CD4-positive, alpha-beta T cell treated with Interleukin-6 for 4 hours (primary cell): ENCODE results near the gene IBA57.
"Not testable (repeated sequence)": the region's sequence is repeated elsewhere in the genome, so short reads cannot be mapped to it uniquely, and the experiment has no call there.

ENCODE experiments used
- DNase-seq: peaks from one replicate; pipeline ENCODE4 v3.0.0-alpha.2; 2020; ENCODE audit warnings: mixed read lengths

The IBA57 gene

DNA sequence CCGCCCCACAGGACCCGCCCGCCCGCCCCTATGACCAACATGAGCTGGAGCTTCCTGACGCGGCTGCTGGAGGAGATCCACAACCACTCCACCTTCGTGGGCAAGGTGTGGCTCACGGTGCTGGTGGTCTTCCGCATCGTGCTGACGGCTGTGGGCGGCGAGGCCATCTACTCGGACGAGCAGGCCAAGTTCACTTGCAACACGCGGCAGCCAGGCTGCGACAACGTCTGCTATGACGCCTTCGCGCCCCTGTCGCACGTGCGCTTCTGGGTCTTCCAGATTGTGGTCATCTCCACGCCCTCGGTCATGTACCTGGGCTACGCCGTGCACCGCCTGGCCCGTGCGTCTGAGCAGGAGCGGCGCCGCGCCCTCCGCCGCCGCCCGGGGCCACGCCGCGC, 7.9 kb upstream of the IBA57 start:
- no peak for DNase-seq

DNA sequence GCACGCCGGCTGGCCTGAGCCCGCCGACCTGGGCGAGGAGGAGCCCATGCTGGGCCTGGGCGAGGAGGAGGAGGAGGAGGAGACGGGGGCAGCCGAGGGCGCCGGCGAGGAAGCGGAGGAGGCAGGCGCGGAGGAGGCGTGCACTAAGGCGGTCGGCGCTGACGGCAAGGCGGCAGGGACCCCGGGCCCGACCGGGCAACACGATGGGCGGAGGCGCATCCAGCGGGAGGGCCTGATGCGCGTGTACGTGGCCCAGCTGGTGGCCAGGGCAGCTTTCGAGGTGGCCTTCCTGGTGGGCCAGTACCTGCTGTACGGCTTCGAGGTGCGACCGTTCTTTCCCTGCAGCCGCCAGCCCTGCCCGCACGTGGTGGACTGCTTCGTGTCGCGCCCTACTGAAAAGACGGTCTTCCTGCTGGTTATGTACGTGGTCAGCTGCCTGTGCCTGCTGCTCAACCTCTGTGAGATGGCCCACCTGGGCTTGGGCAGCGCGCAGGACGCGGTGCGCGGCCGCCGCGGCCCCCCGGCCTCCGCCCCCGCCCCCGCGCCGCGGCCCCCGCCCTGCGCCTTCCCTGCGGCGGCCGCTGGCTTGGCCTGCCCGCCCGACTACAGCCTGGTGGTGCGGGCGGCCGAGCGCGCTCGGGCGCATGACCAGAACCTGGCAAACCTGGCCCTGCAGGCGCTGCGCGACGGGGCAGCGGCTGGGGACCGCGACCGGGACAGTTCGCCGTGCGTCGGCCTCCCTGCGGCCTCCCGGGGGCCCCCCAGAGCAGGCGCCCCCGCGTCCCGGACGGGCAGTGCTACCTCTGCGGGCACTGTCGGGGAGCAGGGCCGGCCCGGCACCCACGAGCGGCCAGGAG, 7.2 kb upstream of the IBA57 start:
- no peak for DNase-seq

DNA sequence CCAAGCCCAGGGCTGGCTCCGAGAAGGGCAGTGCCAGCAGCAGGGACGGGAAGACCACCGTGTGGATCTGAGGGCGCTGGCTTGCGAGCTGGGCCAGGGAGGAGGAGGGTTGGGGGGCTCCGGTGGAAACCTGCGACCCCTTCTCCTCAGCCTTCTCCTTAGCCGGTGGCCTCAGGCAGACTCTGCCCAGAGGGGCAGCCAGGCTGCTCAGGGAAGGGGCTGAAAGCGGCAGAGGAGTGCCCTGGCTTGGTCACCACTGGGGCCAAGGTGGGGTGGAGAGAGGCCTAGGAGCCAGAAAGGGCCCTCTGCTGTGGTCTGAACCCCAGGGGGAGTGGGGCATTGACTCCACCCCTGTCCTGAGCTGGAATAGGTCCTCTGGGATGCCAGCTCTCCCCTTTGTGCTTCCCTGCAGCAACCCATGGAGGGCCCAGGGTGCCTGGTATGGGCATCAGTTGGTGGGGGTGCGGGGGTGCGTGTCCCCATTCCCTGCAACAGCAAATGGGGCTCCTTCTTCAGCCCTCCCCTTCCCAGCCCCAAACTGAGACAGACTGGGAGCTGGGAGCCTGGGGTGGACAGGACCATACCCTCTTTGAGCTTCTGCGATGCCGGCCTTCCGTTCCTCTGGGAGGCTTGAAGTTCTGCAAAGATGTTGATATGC, 6.5 kb upstream of the IBA57 start:
- no peak for DNase-seq

DNA sequence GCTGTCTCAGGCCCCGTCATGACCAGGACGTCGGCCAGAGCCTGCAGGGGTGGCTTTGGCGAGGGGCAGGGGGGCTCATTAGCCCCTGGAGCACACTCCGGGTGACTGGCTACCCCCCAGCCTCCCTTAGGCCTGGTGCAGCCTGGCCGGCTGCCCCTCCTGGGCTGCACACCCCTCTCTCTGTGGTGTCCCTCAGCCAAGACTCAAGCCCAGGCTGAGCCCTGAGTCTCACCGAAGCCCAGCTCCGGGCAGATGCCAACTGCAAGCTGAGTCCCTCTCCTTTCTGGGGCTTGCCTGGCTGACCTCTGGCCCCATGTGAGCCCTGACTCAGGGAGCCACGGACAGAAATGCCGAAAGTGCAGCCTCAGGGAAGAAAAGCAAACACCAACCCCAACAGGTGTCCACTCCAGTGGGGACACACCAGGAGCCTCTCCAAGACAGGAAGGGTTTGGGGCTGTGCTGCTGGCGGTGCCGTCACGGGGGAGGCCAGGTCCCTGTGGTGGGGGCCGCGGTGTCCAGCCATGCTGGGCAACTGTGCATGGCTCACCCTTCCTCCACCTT, 5.3 kb upstream of the IBA57 start:
- DNase-seq = no peak

DNA sequence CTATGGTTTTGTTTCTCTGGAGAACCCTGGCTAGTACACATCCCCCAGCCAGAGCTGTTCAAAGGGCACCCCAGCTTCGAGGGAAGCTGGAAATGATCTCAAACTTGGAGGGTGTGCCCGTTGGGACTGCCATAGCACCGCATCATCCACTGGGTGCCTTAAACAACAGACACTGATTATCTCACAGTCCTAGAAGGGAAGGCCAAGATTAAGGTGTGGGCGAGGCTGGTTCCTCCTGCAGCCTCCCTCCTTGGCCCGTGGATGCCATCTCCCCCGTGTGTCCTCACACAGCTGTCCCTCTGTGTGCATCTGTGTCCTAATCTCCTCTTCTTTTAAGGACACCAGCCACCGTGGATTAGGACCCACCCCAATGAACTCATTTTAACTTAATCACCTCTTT, 4.2 kb upstream of the IBA57 start:
- DNase-seq = no peak

DNA sequence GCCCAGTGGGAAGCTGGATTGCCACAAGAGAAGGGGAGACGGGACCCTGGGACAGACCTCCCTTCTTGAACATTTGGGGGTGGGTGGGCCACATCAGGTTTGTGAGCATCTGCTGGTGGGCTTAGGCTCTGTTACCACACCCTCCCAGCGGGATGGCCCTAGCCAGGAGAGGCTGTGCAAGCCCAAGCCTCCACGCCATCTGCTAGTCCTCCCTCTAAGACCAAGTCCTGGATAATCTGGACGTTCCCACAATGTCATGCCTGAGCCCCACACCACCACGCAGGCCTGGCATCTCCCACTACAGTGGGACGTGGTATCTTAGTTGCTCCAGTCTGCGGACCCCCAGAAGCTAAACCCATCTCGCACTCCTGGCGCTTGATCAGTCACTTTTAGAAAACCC, 3.7 kb upstream of the IBA57 start:
- DNase-seq = no peak

DNA sequence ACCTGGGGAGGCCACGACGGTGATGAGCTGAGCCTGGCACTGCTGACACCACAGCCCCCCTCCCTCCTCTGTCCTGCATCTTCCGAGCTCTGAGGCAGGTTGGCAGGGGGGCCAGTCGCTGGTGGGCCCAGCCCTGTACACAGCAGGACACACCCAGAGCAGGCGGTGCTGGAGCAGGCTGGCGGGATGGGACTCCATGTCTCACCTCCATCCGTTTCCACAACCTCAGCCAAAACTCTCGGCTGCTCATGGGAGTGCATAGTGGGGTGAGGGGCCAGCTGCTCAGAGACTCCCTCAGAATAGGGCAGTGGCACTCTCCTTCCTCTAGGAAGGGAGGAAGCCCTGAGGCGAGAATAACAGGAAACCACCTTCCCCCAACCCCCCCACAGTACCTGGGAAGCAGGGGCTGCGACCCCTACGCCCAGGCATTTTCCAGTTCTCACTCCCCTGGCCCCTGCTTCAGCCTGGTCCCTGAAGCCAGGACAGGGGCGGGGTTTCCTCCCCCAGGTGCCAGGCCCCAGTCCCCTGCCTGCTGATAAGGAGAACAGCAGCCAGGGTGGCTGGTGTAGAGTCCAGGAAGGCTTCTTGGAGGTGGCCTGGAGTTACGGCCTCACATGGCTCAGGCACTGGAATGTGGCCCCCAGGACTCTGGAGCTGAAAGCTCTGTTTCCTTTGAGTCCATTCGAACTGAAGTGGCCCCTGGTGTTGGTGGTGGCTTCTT, 3.2 kb upstream of the IBA57 start:
- DNase-seq = no peak

DNA sequence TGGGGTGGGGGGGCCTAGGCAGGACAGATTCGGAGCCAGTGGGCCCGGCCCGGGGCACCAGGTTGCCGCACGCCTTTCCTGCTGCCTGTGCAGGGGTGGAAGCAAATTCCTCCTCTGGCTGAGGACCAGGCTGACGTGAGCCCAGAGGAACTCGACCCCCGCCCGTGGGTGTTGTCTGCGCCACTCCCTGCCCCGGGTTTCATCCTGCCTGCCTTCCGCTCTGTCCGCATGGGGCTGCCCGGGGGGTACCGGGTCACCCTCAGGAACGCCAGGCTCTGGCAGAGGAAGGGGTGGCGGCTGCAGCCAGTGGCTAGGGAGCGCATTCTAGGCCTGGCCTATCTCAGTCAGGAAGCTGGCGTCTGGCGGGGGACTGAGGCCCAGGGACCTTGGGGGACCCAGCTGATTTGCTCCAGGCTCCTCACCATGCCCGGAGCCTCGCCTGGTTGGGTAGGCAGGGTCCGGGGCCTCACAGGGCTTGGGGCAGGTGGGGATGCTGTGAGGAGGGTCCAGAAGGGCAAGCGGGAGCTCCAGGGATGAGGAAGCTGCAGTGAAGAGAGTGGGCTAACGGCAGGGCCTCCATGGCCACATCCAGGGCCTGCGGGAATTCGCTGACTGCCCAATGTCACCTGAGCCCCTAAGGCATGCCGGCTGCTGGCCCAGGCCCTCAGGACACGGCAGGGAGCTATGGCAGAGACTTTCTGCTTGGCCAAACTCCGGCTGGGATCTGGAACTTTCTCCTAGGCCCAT, 2.4 kb upstream of the IBA57 start:
- DNase-seq = no peak

DNA sequence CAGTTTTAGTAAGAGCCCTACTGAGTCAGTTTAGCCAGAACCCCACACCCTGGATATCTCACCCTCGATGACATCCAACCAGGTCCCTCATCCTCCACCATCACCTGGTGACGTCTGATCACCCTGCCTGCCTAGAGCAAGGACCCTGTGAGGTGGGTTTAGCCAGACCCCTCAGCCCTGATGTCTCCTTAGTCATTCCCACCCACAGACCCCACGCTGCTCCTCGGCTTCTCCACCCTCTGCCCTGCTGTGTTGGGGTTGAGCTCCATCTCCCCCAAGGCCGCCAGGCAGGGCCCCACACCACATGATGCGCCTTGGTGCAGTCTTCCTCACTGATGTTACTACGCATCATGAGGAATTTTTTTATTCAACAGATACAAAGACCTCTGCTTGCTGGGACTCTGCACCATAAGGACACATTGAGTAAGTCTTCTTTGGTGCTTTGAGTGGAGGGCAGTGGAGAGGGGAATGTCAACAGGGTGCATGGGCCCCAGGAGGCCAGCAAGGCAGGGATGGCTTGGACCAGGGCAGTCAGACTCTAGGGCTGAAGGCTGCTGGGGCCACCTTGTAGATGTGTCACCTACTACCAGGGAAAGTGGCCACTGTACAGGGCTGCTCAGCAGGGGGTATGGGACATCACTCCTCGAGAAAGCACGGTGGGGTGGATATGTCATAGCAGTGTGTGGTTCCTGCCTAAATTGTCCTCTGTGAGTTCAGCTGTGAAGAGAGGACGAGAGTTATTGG, 1.7 kb upstream of the IBA57 start:
- no peak for DNase-seq

DNA sequence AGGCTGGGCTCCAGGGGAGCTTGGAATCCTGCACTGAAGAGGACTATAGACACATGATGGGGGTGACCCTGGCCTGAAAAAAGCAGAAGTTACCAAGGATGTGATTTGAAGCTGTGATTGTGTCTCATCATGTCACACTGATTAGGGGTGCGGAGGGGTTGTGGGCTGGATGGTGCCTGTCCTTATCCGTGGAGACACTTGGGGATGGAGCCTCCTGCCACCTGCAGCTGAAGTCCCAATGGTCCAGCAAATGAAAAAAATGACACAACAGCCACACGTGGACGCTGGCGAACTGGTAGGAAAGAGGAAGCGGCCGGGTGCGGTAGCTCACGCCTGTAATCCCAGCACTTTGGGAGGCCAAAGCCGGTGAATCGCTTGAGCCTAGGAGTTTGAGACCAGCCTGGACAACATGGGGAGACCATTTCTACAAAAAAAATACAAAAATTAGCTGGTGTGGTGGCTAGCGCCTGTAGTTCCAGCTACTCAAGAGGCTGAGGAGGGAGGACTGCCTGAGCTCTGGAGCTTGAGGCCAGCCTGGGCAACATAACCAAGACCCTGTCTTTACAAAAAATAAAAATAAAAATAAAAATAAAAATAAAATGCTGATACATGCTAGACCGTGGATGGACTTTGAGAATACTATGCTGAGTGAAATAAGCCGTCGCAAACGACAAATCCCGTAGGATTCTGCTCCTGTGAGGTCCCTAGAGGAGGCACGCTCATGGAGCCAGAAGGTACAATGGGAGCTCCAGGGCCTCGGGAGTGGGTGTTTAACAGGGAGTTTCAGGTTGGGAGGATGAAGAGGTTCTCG, 838 bp upstream of the IBA57 start:
- no peak for DNase-seq

DNA sequence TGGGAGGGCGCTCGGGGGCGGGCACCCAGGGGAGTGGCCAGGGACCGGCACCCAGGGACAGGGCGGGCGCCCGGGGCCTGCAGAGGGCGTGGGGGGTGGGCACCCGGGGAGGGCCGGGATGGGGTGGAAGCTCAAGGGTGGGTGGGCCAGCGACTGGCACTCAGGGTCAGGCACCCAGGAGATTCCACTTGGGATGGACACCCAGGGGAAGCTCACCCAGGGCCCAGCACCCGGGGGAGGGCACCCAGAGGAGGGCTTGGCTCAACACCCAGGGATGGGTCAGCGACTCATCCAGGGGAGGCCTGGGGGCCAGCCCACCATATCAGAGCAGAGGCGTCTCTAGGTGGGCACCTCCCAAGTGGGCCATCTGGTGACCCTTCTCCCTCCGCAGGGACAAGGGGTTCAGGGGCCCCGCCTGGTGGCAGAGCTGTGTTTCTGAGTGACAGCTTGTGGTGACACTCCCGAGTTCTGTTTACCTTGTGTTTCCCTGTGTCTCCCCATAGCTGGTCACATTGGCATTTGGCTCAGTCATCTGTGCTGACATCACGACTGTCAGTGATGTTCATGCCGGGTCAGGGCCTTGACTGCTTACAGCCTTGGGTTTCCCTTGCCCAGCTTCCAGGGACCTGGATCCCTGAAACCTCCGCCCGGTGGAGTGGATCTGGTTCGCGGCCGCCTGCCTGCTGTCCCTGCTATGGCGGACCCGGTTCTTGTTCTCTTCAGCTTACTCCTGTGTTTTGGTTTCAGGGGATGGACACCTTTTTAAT, 749 bp downstream of the IBA57 start:
- DNase-seq = peak; percentile 65

DNA sequence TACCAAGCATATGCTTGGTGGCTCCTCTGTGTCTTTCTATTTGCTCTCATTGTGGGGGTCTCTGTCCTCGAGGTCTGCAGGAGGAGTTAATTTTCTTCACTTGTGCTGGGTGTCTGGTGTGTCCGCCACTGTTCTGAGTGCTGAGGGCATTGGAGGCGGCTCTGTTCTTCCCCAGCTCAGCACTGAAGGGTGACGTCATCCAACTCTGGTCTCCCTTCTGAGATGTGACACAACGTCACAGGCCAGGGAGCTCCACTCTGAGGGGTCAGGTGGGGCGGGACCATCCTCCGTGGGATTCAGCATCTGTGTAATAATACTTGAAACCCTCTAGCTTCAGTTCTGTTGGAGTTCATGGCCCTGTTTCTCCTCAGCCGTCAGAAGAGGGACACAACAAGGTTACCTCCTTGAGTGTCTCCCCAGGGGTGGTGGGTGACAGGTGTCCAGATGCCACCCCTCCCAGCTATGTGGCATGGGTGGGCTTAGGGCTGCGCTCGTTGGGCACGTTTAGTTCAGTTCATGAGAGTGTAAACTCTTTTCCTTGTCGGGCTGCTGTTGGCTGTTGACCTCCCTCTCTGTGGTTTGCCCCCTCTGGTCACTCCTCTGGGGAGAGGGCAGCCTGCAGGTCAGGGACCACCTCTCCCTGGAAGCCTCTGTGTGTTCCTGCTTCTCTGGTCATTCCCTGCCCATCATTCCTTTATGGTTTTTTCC, 3.1 kb downstream of the IBA57 start:
- no peak for DNase-seq

DNA sequence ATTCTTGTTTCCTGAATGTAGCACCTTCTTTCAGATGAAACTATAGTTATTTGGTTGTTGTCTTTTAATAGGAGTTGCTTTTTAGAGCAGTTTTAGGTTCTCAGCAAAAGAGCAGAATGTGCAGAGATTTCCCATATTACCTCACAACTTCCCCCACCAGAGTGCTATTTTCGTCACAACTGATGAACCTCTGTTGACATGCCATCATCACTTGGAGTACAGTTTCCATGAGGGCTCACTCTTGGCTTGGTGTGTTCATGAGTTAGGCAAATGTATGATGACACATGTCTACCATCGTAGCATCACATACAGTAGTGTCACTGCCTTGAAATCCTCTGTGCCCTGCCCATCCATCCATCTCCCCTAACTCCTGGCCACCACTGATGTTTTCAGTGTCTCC, 3.7 kb downstream of the IBA57 start:
- DNase-seq = no peak

DNA sequence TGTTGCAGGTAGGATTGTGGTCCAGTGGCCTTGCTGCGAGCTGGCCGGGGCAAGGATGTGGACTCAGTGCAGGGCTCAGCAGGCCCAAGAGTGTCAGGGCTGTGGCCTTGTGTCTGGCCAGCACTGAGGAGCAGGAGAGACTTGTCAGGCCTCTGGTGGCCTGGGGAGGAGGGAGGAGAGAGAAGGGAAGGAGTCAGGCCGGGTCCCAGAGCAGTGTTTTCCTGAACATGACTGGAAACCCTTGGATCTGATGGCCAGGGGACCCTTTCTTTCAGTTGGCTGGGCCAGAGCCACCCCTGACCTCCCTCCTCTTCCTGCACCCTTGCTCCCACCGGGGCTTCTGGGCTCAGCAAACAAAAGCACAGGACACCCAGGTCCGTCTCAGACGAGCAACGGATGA, 5.1 kb downstream of the IBA57 start:
- no peak for DNase-seq

DNA sequence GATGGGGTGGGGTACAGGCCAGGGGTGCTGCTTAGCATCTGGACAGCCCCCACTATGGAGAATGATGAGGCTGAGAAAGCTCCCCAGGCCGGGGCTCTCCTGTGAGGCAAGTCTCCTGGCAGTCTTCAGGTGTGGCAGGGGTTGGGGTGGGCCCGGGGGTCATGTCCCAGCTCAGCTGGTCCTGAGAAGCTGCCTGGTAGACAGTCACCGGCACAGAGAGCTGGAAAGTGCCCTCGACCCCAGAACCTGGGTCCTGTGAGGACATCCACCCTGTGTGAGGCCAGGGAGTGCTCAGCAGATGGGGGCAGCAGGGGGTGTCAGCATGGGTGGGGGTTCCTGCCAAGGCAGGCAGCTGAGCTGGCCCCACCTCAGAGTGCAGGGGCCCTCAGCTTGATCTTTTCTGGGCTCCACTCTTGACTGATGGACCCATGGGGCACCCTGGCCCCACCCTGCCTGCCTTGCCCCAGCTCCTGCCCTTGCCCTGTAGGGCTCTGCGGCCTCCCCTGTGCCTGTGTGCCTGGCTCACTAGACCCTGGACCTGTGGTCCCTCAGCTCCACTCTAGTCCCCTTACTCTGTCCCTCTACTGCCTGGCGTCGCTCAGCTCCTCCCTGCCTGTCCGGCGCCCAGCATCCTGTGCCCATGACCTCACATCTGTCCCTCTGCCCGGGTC, 5.8 kb downstream of the IBA57 start:
- DNase-seq = no peak

DNA sequence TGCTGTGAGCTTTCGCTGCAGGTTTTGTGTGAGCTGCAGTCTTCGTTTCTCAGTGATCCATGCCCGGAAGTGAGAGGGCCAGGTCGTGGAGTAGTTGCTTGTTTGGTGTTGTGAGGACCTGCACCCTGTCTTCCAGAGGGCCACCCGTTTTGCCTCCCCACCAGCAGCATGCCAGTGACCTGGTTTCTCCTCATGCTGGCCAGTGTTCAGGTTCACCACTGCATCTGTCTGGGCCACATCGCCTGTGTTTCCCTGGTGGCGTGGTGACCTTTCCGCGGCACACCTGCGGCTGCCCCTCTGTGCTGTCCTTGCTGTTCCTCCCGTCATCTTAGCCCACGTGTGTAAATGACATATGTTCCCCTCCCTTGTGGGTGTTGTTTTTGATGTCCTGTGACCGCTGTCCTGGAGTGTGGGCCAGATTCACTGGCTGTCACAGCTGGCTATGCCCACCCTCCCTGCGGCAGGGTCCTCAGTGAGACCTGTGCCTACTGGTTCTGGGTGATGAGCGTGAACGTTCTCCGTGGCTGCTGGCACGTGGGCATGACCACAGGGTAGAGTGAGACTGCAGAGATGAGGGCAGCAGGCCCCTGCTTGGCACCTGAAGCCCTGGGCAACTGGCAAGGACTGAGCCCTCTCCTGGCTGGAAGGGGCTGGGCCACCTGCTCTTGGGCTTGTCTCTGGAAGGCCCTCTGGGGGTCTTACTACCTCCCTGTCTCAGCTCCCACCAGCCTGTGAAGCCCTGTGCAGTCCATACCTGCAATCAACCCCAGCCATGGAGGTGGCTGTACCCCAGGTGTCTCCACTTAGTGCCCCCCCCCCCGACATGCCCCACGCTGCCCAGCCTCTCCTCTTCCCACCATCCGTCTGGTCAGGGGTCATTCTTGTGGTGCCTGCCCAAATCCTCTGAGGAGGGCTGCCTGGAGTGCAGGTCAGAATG, 7.3 kb downstream of the IBA57 start:
- no peak for DNase-seq

DNA sequence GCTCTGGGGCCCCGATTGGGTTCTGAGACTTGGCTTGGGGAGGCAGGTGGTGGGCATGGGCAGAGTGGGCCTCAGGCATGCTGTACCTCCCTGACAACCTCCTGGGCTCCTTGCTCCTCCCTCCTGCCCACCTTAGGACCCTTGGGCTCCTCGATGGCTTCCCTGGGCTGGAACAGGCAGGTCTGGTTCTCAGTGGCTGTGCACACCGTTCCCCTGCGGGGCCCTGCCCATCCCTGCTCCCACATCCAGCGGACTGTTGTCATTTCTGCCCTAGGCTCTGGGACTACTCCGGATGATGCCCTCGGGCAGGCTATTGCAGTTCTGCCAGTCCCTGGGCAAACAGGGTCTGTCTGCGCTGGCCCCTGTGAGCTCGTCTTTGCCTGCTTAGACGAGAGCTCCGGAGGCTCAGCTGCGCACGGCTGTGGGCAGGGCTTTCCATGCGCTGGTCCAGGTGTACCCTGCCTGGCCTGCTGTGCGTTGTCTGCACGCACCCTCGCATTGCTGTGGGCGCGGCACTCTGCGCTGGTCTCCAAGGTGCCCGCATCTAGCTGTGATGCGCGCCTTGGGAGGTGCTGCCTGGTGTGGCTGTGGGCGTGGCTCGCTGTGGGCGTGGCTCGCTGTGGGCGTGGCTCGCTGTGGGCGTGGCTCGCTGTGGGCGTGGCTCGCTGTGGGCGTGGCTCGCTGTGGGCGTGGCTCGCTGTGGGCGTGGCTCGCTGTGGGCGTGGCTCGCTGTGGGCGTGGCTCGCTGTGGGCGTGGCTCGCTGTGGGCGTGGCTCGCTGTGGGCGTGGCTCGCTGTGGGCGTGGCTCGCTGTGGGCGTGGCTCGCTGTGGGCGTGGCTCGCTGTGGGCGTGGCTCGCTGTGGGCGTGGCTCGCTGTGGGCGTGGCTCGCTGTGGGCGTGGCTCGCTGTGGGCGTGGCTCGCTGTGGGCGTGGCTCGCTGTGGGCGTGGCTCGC, 8.2 kb downstream of the IBA57 start:
- not testable (repeated sequence) for DNase-seq
